ENCODE results near the gene PDE1C.

Gene PDE1C

GRCh38 chr7:31893365-31893764, 176.8 kb downstream of the PDE1C start:
- no peak for DNase-seq (ENCODE audit: low read depth, low spot score)

DNA sequence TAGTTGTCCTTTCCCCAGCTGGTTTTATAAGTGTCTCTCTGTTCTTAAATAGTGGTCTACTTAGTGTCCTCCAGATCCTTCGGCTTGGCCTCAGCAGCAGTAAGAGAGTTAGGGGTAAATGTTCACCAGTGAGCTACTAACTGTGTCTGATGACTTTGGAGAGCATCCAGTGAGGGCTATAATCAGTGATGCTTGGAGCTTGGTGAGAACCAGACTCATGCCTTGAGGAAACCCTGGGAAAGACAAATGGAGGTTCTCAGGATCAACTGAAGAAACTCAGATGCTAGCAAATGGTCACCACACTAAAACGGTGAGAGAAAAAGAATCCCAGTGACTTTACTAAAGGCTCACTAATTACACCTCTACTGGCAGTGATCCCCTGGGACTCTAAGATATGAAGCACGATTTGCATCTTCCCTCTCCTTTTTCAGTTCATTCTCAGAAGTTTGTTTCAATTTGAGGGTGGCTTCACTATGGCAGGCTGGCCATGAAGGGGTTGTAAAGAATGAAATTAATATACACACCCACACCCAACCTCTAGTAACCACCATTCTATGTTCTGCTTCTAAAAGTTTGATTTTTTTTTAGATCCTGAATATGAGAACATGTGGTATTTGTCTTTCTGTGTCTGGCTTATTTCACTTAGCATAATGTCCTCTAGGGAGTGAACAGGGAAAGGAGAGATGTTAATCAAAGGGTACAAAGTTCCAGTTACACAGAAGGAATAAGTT, 177.9 kb downstream of the PDE1C start:
- no peak for DNase-seq (ENCODE audit: low read depth, low spot score)

DNA sequence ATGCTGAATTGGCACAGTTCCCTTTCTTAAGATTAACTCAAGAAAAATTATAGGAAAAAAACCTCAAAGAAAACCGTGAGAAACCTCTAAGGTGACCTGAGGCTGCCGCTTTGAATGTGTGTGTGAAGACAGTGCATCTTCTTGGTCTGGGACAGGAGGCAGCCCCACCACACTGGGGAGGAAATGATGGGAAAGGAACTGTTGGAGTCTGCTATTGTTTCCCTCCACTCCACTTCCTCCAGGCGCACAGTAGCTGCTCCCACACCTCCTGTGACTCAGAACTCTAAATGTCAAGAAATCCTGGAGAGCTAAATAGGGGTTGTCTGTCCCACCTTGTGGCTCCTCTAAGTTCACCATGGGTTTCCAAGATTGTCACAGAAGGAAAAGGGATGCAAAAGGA, 179.4 kb downstream of the PDE1C start:
- no peak for DNase-seq (ENCODE audit: low read depth, low spot score)

DNA sequence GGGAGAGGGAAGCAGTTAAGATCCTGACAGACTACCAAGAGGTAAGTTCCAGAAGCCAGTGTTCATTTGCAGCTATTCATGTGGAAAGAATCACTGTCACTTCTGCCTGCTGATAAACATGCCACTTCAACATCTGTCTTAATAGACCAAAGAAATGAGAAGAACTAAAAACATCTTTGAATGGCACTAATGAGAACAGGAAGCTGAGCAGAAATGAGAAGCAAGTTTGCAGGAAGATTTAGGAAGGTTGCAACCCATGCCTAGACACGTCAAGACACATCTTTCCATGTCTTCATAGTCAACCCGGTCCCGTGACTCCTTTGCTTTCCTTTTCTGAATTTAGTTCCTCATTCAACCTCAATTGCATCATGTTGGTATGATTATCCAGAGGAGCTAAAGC, 180.0 kb downstream of the PDE1C start:
- DNase-seq (ENCODE audit: low read depth, low spot score) = no peak

- DNase-seq (ENCODE audit: low read depth, low spot score) = no peak
These were observed 183.2 kb downstream of the PDE1C start for GRCh38 chr7:31887006-31887405.

GRCh38 chr7:31885171-31885570, 185.0 kb downstream of the PDE1C start:
- no peak for DNase-seq (ENCODE audit: low read depth, low spot score)

- no peak for DNase-seq (ENCODE audit: low read depth, low spot score)
These were observed 186.4 kb downstream of the PDE1C start for GRCh38 chr7:31883761-31884164.

- no peak for DNase-seq (ENCODE audit: low read depth, low spot score)
These were observed 188.0 kb downstream of the PDE1C start for GRCh38 chr7:31882187-31882586.

- DNase-seq (ENCODE audit: low read depth, low spot score) = no peak
These were observed 191.3 kb downstream of the PDE1C start for GRCh38 chr7:31878875-31879274.

DNA sequence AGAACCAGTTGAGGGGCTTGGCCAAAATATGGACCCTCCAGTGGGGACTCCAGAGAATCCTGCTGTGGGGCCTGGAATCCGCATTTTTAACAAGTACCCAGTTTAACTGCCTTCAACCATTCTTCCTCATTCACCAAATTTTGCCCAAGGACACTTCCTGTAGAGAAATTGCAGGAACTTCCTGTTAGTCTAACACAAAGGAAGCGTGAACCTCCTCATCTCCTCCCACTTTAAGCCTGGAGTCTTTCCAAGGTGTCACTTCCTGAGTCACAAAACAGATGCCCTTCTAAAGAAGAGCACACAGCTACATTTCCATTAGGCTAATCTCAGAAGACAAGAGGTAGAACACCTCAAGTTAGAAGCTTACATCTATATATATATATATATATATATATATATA, 194.8 kb downstream of the PDE1C start:
- DNase-seq (ENCODE audit: low read depth, low spot score) = no peak

- DNase-seq (ENCODE audit: low read depth, low spot score) = no peak
These were observed 195.4 kb downstream of the PDE1C start for GRCh38 chr7:31874631-31875386.

DNA sequence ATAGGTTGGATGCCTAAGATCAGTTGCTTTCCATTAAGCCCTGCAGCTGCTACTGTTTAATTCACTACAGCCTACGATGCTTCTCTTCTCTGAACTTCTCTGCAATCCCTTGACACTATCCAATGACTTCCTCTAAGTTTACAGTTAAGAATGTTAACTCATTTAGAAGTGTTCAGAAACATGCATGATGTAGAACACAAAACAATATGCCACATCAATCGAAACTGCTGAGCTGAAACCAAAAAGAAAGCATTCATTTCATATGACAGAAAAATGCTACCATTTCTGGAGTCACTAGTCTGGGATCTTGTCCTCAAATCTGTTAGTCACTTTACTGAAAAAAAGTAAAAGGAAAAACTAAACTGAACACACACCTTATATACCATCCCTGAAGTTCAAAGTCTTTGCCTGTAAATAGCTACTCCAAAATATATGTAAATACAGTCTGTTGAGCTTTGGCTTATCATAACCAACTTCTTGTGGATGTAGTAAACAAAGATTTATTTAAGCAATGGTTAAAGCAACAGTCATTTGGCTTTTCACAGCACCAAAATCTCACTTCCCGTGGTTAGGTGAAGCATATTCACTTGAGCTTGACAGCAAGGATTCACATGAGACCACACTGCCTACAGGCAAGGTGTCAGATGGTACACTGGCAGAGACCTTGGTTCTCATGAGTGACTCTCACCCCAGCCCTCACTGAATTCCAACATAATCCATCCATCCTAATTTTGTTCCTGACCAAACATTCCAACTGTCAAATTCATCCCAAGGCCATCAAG, 196.2 kb downstream of the PDE1C start:
- no peak for DNase-seq (ENCODE audit: low read depth, low spot score)

GRCh38 chr7:31872545-31873370, 197.4 kb downstream of the PDE1C start:
- DNase-seq (ENCODE audit: low read depth, low spot score) = no peak

DNA sequence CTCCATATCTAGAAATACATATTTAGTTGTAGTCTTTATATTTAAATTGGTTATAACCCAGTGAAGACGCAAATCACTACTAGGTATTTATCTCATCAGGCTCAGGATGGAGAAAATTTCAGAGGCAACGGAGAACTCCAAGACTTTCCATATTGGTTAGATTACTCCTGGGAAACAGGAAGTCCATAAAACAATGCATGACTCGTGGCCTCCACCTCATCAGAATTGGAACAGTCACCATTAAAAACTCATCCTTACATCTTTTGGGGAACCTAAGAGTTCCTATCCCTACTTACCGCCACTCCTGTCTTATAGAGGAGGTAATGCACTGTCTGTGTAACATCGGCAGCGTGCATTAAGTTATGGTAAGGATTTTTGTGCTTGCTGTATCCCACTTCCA, 205.6 kb downstream of the PDE1C start:
- DNase-seq (ENCODE audit: low read depth, low spot score) = no peak

DNA sequence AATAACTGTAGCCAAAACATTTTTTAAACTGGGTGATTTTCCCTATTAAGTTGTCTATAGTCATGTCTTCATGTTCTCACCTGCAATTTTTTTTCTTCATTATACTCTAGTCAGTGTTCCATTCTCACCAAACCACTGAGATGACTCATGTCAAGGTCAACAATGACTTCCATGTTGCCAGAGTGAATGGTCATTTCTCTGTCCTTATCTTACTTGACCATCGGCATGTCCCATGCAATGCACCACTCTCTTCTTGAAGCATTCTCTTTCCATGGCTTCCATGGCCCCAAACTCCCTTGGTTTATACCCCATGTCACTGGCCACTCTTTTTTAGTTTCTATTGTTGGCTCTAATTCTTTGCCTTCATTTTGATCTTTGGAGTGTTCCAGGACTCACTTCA, 209.3 kb downstream of the PDE1C start:
- DNase-seq (ENCODE audit: low read depth, low spot score) = no peak

DNA sequence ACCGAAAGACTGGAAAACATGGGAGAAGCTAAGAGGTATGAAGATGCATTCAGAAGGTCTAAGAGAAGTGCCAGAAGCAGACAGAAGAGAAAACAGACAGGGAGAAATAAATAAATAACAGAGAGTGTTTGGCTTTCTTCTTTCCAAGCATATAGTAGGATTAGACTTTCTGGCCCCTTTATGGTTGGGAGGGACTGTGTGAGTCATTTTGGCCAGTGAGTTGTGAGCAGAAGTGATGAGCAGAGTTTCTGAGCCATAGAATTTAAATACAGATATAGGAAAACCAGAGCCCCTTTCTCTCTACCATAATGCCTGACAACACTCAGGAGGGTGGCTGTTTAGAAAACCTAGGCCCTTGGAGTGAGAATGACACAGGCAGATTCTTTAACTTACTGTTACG, 212.2 kb downstream of the PDE1C start:
- DNase-seq (ENCODE audit: low read depth, low spot score) = no peak

DNA sequence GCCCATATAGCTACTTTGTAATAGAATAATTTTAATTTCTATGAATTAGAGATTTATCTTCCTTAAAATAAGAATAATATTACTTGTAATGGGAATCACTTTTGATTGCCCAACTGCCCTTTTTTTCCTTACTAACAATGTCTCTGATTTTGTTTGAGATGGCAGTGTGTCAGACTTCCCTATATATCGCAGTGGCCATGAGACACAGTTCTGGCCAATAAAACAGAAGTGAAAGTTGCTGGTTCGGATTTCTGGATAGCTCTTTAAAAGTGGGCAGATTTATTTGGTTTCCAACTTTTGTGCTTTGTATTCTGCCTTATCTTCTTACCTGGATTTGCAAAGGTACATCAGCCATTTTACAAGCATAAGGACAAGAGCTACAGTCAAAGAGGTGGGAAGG, 213.0 kb downstream of the PDE1C start:
- DNase-seq (ENCODE audit: low read depth, low spot score) = no peak

- no peak for DNase-seq (ENCODE audit: low read depth, low spot score)
These were observed 213.9 kb downstream of the PDE1C start for GRCh38 chr7:31856337-31856736.

DNA sequence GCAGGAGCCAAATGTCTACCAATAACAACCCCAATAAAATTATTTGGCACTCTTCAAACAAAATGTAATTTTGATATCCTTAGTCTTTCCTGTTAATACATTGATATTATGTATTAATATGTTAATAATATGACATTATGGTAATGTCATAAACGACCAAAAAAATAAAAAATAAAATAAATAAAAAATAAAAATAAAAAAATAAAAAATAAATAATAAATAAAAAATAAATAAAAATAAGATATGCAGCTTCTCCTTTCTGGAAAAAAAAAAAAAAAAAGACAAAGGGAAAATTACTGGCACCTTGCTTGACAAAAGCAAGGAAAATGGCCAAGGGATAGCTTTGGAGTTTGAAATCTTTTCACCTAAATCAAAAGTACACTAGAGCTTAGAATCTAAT, 214.7 kb downstream of the PDE1C start:
- DNase-seq (ENCODE audit: low read depth, low spot score) = no peak

- no peak for DNase-seq (ENCODE audit: low read depth, low spot score)
These were observed 216.8 kb downstream of the PDE1C start for GRCh38 chr7:31853380-31853779.

- no peak for DNase-seq (ENCODE audit: low read depth, low spot score)
These were observed 217.7 kb downstream of the PDE1C start for GRCh38 chr7:31852462-31852861.

- no peak for DNase-seq (ENCODE audit: low read depth, low spot score)
These were observed 219.1 kb downstream of the PDE1C start for GRCh38 chr7:31851119-31851518.
